Mesothelial cell of epicardium (in vitro differentiated cells): ENCODE measurements around the gene CABP7. TPM values are rescaled to one million over a fixed set of nuclear protein-coding genes. Genes with fewer than 3 reads are reported as not detected.
A peak's percentile ranks its signal among the peaks of the same experiment; 100 is the strongest.

ENCODE experiments used
- DNase-seq, 2 experiments: peaks; one replicate each; pipeline ENCODE4 v3.0.0; 2021; ENCODE audit warnings: low spot score in 2 of 2; ENCODE audit not compliant: unreplicated experiment in 2 of 2
- H3K27ac Mint-ChIP-seq: 2 replicates; pipeline ENCODE4 v1.8.0; 2021; ENCODE audit warnings: mixed read lengths
- H3K27me3 Mint-ChIP-seq: 2 replicates; pipeline ENCODE4 v1.8.0; 2021; ENCODE audit warnings: low read depth, mixed read lengths
- H3K36me3 Mint-ChIP-seq: 2 replicates; pipeline ENCODE4 v1.8.0; 2021; ENCODE audit warnings: mixed read lengths
- H3K4me1 Mint-ChIP-seq: 2 replicates; pipeline ENCODE4 v1.8.0; 2021; ENCODE audit warnings: mixed read lengths
- H3K4me3 Mint-ChIP-seq: 2 replicates; pipeline ENCODE4 v1.8.0; 2021; ENCODE audit warnings: mild to moderate bottlenecking, moderate library complexity, mixed read lengths
- H3K9me3 Mint-ChIP-seq: 2 replicates; pipeline ENCODE4 v1.8.0; 2021; ENCODE audit warnings: mixed read lengths
- total RNA-seq: library from RNA; stranded (reverse); gene quantifications from 3 replicates; pipeline ENCODE4 v1.2.1, GENCODE V29; 2021
- TF ChIP-seq, protein P1 (sequence below): fragments of 200-600 bp; sonication (generic); IDR thresholded peaks from one replicate; pipeline ENCODE4 v1.5.0; 2021; ENCODE audit warnings: antibody characterized with exemption; ENCODE audit not compliant: unreplicated experiment

Gene CABP7
- total RNA-seq, 1 donor from 2014 or later, result not detected

DNA sequence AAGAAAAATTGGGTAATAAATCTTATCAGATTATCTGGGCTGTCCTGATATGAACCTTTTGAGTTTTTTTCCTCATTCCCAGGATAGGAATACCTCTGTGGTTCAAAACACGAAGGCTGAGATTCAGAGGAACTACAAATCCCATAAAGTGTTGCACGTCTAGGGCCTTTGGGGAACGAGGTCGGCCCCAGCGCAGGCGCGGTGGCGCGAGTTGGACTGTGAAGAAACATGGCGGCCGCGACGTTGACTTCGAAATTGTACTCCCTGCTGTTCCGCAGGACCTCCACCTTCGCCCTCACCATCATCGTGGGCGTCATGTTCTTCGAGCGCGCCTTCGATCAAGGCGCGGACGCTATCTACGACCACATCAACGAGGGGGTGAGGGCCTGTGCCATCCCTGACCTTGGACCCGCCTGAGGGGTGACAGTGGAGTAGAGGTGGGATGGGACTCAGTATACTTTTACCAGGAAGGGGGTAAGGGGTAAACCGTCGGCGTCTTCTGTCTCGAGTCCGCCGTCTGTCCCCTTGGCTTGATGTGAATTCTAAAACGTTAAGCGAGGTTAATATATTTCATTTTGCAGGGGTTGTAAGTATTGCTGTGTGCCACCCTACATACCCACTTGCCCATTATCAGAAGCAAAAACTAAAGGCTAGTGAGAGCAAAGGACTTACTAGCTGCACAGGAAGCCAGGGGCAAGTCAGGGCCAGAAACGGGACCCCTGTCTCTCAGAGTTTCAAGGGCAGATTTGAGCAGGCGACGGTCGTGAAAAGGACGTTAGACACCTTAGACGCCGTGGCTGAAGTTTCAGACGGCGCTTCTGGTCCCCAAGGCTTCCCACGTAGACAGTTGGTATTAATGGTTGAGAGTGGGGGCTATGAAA lies 47.6 kb downstream of the CABP7 start, which contains the start of gene UQCR10:
Gene UQCR10, plus strand, starts transcription at position 199 of the 881 bp plus-strand sequence. Its CDS starts 30 bp downstream, at position 229.
- DNase-seq, result peak; percentile 88 to 95
- peak within 1 kb of the TSS; percentile 100 for H3K4me3 Mint-ChIP-seq
- TF ChIP-seq, protein P1, sequence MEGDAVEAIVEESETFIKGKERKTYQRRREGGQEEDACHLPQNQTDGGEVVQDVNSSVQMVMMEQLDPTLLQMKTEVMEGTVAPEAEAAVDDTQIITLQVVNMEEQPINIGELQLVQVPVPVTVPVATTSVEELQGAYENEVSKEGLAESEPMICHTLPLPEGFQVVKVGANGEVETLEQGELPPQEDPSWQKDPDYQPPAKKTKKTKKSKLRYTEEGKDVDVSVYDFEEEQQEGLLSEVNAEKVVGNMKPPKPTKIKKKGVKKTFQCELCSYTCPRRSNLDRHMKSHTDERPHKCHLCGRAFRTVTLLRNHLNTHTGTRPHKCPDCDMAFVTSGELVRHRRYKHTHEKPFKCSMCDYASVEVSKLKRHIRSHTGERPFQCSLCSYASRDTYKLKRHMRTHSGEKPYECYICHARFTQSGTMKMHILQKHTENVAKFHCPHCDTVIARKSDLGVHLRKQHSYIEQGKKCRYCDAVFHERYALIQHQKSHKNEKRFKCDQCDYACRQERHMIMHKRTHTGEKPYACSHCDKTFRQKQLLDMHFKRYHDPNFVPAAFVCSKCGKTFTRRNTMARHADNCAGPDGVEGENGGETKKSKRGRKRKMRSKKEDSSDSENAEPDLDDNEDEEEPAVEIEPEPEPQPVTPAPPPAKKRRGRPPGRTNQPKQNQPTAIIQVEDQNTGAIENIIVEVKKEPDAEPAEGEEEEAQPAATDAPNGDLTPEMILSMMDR, result no peak
- H3K36me3 Mint-ChIP-seq, result peaks cover 17% of the 10 kb centered on the region
- H3K27ac Mint-ChIP-seq, result peak within 1 kb of the TSS; percentile 99
- no peaks in the 10 kb centered on the region for H3K9me3 Mint-ChIP-seq
- no peaks in the 10 kb centered on the region for H3K27me3 Mint-ChIP-seq
- H3K4me1 Mint-ChIP-seq, result peaks cover 24% of the 10 kb centered on the region

DNA sequence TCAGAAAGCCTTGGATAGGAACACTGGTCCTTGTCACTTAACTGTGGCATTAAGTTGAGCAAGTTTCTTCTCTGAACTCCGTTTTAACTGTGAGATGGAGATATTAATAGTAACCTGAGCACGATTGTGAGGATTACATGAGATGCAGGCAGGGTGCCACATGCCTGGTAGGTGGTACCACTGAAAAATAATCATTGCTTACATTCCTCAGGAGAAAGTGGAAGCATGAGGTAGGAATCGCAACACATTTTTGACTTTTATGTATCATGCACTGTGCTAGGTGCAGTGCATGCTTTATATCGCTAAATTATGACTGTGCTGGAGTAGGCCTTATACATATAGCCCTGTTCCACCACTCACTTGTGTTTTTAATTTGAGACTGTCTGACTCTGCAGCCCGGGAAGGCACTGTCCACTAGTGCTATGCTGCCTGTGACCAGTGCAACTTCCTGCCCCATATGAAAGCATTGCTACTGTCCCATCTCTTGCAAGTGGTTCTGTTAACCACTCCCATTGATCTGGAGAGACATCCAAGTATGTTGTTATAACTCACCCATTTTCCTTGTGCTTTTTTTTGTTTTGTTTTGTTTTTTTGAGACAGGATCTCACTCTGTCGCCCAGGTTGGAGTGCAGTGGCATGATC lies 48.4 kb downstream of the CABP7 start:
- Mint-ChIP-seq H3K36me3 (peaks cover 17% of the 10 kb centered on the region), H3K9me3 (no peaks in the 10 kb centered on the region), H3K4me3 (peak overlapping the region; percentile 100), H3K27me3 (no peaks in the 10 kb centered on the region), H3K27ac (peak overlapping the region; percentile 99), H3K4me1 (peaks cover 24% of the 10 kb centered on the region)
- DNase-seq, result no peak
- TF ChIP-seq, protein P1, result no peak

DNA sequence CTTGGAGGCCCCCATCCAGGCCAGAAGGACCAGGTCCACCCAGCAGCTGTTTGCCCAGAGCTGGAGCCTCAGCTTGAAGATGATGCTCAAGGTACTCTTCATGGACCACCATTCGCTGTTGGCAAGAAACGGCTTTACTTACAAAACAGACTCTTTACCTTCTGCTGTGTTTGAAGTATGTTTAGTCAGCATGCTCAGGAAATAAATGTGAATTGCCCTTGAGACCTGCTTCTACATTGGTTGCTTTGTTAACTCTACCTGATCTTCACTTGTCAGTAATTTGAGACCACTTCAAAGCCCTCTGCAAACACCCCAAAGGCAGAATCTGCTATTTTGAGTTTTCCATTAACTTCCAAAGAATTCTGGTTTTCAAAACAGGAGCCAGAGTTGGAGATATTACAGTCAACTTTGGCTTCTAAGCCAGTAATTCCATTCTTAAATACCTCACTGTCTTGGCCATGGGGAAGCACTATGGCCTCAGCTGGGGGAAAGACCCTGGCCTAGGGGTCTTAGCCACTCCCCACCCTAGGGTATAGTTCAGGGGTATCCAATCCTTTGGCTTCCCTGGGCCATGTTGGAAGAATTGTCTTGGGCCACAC lies 50.0 kb downstream of the CABP7 start:
- H3K4me3 Mint-ChIP-seq, result peak overlapping the region; percentile 26
- no peaks in the 10 kb centered on the region for H3K27me3 Mint-ChIP-seq
- no peak overlapping the region for H3K27ac Mint-ChIP-seq
- TF ChIP-seq, protein P1, result no peak
- no peaks in the 10 kb centered on the region for H3K9me3 Mint-ChIP-seq
- DNase-seq, result no peak
- H3K4me1 Mint-ChIP-seq, result peaks cover 24% of the 10 kb centered on the region
- H3K36me3 Mint-ChIP-seq, result peaks cover 17% of the 10 kb centered on the region

DNA sequence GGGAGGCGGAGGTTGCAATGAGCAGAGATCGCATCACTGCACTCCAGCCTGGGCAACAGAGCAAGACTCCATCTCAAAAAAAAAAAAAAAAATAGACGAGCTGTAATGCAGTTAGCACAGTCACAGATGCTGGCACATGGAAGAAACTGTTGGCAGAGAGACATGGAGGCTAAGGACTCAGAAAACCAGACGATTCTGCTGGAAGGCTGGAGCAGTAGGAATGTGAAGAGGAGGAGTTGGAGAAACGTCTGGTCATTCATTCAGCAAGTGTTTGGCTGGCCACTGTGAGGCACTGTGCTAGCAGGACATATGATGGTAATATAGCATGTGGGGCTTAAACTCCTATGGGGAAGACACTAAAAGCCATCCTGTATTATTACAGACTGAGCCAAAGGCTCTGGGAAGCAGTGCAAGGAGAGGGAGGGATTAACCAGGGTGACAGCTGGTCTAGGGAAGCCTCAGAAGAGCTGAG lies 52.4 kb downstream of the CABP7 start:
- Mint-ChIP-seq H3K4me1 (peaks cover 13% of the 10 kb centered on the region), H3K9me3 (no peaks in the 10 kb centered on the region), H3K4me3 (no peak overlapping the region), H3K27me3 (no peaks in the 10 kb centered on the region), H3K36me3 (peaks cover 17% of the 10 kb centered on the region), H3K27ac (no peak overlapping the region)
- DNase-seq, result no peak
- TF ChIP-seq, protein P1, result no peak

DNA sequence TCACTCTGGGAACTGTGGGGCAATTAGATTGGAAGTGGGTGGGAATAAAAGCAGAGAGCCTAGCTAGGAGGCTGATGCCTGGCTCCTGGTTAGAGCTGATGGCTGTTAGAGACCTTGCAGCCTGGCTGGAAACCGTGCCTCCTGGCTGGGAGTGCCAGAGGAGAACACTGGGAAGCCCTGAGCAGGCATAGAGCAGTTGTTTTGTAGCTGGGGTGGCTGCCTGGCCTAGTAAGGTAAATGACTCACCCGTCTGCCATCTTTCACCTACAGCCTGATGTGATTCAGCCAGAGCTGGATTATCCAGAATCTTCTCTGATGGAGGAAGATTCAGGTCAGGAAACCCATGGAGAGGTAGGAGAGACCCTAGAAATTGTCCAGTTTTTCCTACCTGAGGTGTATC lies 53.4 kb downstream of the CABP7 start:
- Mint-ChIP-seq H3K27ac (no peak overlapping the region), H3K36me3 (peaks cover 17% of the 10 kb centered on the region), H3K4me3 (no peak overlapping the region), H3K27me3 (no peaks in the 10 kb centered on the region), H3K9me3 (no peaks in the 10 kb centered on the region), H3K4me1 (peaks cover 6% of the 10 kb centered on the region)
- TF ChIP-seq, protein P1, result no peak
- no peak for DNase-seq
